ENCODE data around the gene SMCO2. TPM values are rescaled to one million over a fixed set of nuclear protein-coding genes. Genes with fewer than 3 reads are reported as not detected.

Gene SMCO2
- total and polyA plus RNA-seq, 9 of the 15 experiments (the other 6 are each of a cell fraction or from before 2014, with no cell fraction given), result not detected

- no peak for FAIRE-seq
- ChIA-PET CTCF (ENCODE audit: low intra/inter-chr PET ratio) (no interaction called here), POLR2A (interaction anchor here (0.6 kb wide), 1 partner anchor 32 kb away, joined by 3 read pairs; no protein-coding TSS in a partner anchor)
- Histone ChIP-seq H3K79me2 (ENCODE audit: control insufficient read depth, insufficient read depth, low read length) (no peaks in the 10 kb centered on the region), H4K20me1 (replicated peaks; ENCODE audit: control insufficient read depth, insufficient read depth, low read length) (peaks cover 3% of the 10 kb centered on the region; the same call in 1 of the 2 replicates), H3K9me3 (replicated peaks; ENCODE audit: control insufficient read depth, insufficient read depth, low read depth, low read length) (no peaks in the 10 kb centered on the region), H3K4me2 (ENCODE audit: insufficient read depth, low read length) (no peak overlapping the region), H3K4me1 (replicated peaks in 1 of 2; ENCODE audit: control insufficient read depth in 2 of 2, insufficient read depth in 2 of 2, low read length in 2 of 2) (no peaks in the 10 kb centered on the region; a peak in 1 of 5 replicates), H3K9me1 (ENCODE audit: control insufficient read depth, insufficient read depth, low read length) (no peaks in the 10 kb centered on the region), H3K4me3 (no peak overlapping the region), H3K27me3 (ENCODE audit: control insufficient read depth in 2 of 2, insufficient read depth in 2 of 2, low read length in 2 of 2) (peaks cover 4 to 12% of the 10 kb centered on the region in 2 experiments; a peak in 2 of 5 replicates), H3K27ac (ENCODE audit: extremely low read depth, low read depth, low read length) (no peak overlapping the region), H3K9ac (ENCODE audit: insufficient read depth in 1 of 2, low read depth in 2 of 2, low read length in 2 of 2) (no peak overlapping the region), H3K36me3 (ENCODE audit: control insufficient read depth, insufficient read depth, low read length) (no peaks in the 10 kb centered on the region), H2AFZ (ENCODE audit: low read depth, low read length) (no peak overlapping the region)
- intact Hi-C loops (cut with micrococcal nuclease) (no loop called here), in situ Hi-C loops (cut with MboI) (no loop called here)
- no peak for ATAC-seq
- 0% methylated on average over 1 of the region's 1 CpG for WGBS (ENCODE audit: insufficient coverage, low coverage, missing lambda C conversion rate)
- BruUV-seq (replicated peaks), result no TSS peak
- DNase-seq (ENCODE audit: extremely low read depth in 1 of 4, low spot score in 3 of 4), result no peak
- TF ChIP-seq ZNF584 (CRISPR knock-in tag; IDR thresholded peaks at IDR 0.05; ENCODE audit: low read depth), result no peak
- no peak for TF ChIP-seq BCOR (IDR thresholded peaks at IDR 0.05)
- TF ChIP-seq ZNF449 (CRISPR knock-in tag; IDR thresholded peaks at IDR 0.05), result no peak
- TF ChIP-seq SREBF1 (IDR thresholded peaks at IDR 0.05; ENCODE audit: borderline replicate concordance, low read depth, low read length), result no peak
- TF ChIP-seq NR0B1 (IDR thresholded peaks at IDR 0.05; ENCODE audit: partially characterized antibody), result no peak
- TF ChIP-seq NR3C1 (CRISPR knock-in tag; IDR thresholded peaks at IDR 0.05), result no peak
- TF ChIP-seq RBM25 (IDR thresholded peaks at IDR 0.05; ENCODE audit: low read depth, low read length, severe bottlenecking), result no peak
- no peak for TF ChIP-seq ZNF398 (CRISPR knock-in tag; IDR thresholded peaks at IDR 0.05)
- TF ChIP-seq ZSCAN32 (CRISPR knock-in tag; IDR thresholded peaks at IDR 0.05), result no peak
- no peak for TF ChIP-seq NR2F6 (CRISPR knock-in tag; IDR thresholded peaks at IDR 0.05)
- no peak for TF ChIP-seq TGIF2 (CRISPR knock-in tag; IDR thresholded peaks at IDR 0.05)
- no peak for TF ChIP-seq ZNF133 (CRISPR knock-in tag; IDR thresholded peaks at IDR 0.05)
- TF ChIP-seq VEZF1 (CRISPR knock-in tag; IDR thresholded peaks at IDR 0.05), result no peak
- no peak for TF ChIP-seq HNRNPLL (IDR thresholded peaks at IDR 0.05; ENCODE audit: low read depth, low read length, poor library complexity, severe bottlenecking)
- no peak for TF ChIP-seq ASH1L (IDR thresholded peaks at IDR 0.05; ENCODE audit: borderline replicate concordance, low read depth, partially characterized antibody)
- TF ChIP-seq SP1 (CRISPR knock-in tag; IDR thresholded peaks at IDR 0.05), result no peak
- no peak for TF ChIP-seq ZKSCAN8 (CRISPR knock-in tag; IDR thresholded peaks at IDR 0.05)
Observed at GRCh38 chr12:27534765-27535161, 88.2 kb downstream of the SMCO2 start.

Measured in K562 (cell line).